ENCODE measurements around the gene CDH1.
"Not testable (repeated sequence)": the region's sequence is repeated elsewhere in the genome, so short reads cannot be mapped to it uniquely, and the experiment has no call there.

CDH1 gene

GRCh38 chr16:68737046-68737729 is at the start of gene CDH1:
Gene CDH1 (plus strand): TSS chr16:68737292. CDS start chr16:68737416, 124 bp downstream.
- DNase-seq = peak; percentile 2 to 10

- DNase-seq = no peak
Measured at GRCh38 chr16:68689921-68690320, 47.2 kb upstream of the CDH1 start.

GRCh38 chr16:68695575-68695974 is 41.5 kb upstream of the CDH1 start:
- DNase-seq = no peak

GRCh38 chr16:68696514-68696913 is 40.6 kb upstream of the CDH1 start:
- no peak for DNase-seq

GRCh38 chr16:68698091-68698490 is 39.0 kb upstream of the CDH1 start:
- DNase-seq = no peak

- DNase-seq = no peak
Measured at GRCh38 chr16:68700120-68700519, 37.0 kb upstream of the CDH1 start.

GRCh38 chr16:68700831-68701230 is 36.3 kb upstream of the CDH1 start:
- DNase-seq = no peak

- DNase-seq = peak; percentile 29 to 37
Measured at GRCh38 chr16:68704232-68704867, 32.7 kb upstream of the CDH1 start.

GRCh38 chr16:68707340-68708152 is 29.5 kb upstream of the CDH1 start:
- no peak for DNase-seq

GRCh38 chr16:68710211-68710610 is 26.9 kb upstream of the CDH1 start:
- DNase-seq = no peak

- no peak for DNase-seq
Measured at GRCh38 chr16:68711421-68712139, 25.5 kb upstream of the CDH1 start.

GRCh38 chr16:68713361-68713760 is 23.7 kb upstream of the CDH1 start:
- no peak for DNase-seq

- no peak for DNase-seq
Measured at GRCh38 chr16:68715471-68715870, 21.6 kb upstream of the CDH1 start.

GRCh38 chr16:68716516-68716915 is 20.6 kb upstream of the CDH1 start:
- DNase-seq = not testable (repeated sequence)

- DNase-seq = no peak
Measured at GRCh38 chr16:68717684-68718083, 19.4 kb upstream of the CDH1 start.

GRCh38 chr16:68718590-68718989 is 18.5 kb upstream of the CDH1 start:
- no peak for DNase-seq

GRCh38 chr16:68719993-68720489 is 17.1 kb upstream of the CDH1 start:
- no peak for DNase-seq

- DNase-seq = no peak
Measured at GRCh38 chr16:68722119-68723024, 14.7 kb upstream of the CDH1 start.

GRCh38 chr16:68724797-68725196 is 12.3 kb upstream of the CDH1 start:
- DNase-seq = no peak

GRCh38 chr16:68728523-68728922 is 8.6 kb upstream of the CDH1 start:
- no peak for DNase-seq

GRCh38 chr16:68731637-68732036 is 5.5 kb upstream of the CDH1 start:
- DNase-seq = no peak

Data from activated CD4-positive, alpha-beta T cell treated with anti-CD3 and anti-CD28 coated beads, Interleukin-2, amount 50 U/mL, for 4 hours (primary cell).